HG03432 (cell line): ENCODE data around the gene PARD6B.
"Not testable (repeated sequence)": the region's sequence is repeated elsewhere in the genome, so short reads cannot be mapped to it uniquely, and the experiment has no call there.

ENCODE experiments used
- ATAC-seq: cut with Tn5 transposase; IDR thresholded peaks from one replicate; pipeline ENCODE4 v1.9.1; 2021; ENCODE audit warnings: mild to moderate bottlenecking, moderate library complexity; ENCODE audit not compliant: unreplicated experiment

PARD6B gene

DNA sequence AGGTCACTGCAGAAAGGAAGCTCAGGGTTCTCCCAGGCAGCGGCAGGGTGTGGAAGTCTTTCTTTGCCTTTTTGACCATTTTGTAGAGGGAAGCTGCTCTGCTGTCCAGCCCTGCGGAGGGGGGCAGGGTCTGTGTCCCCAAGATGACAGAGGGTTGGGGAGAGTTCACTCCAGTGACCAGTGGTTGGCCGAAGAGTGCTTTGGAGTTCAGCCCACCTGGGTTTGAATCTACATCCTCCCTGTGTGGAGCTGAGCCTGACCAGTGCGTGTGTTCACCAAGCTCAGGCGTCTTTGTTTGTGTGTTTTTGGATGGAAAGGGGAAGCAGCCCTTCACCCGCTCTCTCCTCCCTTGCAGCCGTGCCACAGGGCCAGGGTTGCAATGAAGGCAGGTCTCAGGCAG is 37.6 kb downstream of the PARD6B start:
- ATAC-seq = not testable (repeated sequence)

- not testable (repeated sequence) for ATAC-seq
Observed at GRCh38 chr20:50769551-50770085, 38.2 kb downstream of the PARD6B start.

DNA sequence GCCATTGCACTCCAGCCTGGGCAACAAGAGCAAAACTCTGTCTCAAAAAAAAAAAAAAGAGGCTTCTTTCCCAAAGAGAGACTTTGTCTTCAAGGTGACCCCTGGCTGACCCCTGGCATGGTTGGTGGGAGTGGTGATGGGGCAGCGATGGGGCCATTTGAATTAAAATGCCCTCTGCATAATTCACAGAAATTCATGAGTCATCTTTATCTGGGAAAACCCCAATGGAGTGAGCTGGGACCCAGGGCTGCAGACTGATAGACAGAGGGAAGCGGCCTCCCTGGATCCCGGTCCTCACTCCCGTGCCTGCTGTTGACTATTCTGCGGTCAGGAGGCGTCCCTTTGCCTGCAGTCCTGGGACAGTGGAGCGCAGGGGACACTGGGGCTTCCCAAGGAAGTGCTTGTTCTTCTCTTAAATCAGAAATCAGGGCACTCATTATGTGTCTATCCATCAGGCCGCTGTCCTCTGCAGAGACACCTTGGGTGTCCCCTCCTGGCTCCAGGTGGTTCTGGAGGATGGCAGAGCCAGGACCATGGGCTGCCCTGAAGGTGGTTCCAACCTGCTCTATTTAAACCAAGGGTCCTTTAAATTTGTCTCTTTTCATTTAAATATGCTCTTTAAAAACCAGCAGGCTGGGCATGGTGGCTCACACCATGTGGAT is 40.2 kb downstream of the PARD6B start:
- ATAC-seq = not testable (repeated sequence)

DNA sequence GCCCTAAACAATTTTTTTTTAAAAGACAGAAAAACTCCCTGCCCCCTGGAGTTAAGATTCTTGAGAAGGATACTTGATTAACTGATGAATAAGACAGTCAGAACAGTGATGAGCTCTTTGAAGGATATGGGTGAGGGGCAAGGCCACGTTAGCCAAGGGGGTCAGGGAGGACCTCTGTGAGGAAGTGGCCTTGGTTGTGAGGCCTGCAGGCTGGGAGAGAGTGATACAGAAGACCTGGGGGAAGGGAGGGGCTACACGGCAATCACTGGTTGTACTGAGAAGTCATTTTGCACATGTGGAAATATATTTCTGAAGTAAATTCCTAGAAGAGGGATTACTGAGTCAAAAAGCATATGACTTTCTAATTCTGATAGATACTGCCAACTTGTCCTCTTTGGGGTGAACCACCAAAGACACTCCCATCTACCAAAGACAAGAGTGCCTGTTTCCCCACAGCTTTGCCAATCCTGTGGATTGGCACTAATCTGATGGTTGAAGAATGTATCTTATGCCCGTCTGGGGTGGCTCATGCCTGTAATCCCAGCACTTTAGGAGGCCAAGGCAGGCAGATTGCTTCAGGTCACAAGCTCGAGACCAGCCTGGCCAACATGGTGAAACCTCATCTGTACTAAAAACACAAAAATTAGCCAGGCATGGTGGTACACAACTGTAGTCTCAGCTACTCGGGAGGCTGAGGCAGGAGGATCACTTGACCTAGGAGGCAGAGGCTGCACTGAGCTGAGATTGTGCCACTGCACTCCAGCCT is 41.2 kb downstream of the PARD6B start:
- no peak for ATAC-seq

- no peak for ATAC-seq
Observed at GRCh38 chr20:50774515-50774914, 43.1 kb downstream of the PARD6B start.

- ATAC-seq = no peak
Observed at GRCh38 chr20:50776122-50776817, 44.9 kb downstream of the PARD6B start.

DNA sequence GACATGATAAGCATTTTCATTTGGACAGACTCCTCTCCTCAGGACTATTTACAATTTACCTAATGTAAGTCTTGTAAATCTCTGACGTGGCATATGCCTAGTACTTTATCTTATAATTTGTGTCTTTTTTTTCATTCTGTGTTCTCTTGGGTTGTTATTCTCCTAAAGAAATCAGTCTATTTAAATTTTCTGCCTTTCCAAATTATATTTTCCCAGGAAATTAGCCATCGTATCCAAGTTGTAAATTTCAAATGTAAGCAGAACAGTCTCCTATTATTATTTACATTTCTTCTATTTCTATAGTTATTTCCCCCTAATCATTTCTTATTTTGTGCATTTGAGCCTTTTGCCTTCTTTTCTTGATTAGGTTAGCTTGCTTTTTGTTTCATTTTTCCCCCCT is 46.0 kb downstream of the PARD6B start:
- no peak for ATAC-seq

DNA sequence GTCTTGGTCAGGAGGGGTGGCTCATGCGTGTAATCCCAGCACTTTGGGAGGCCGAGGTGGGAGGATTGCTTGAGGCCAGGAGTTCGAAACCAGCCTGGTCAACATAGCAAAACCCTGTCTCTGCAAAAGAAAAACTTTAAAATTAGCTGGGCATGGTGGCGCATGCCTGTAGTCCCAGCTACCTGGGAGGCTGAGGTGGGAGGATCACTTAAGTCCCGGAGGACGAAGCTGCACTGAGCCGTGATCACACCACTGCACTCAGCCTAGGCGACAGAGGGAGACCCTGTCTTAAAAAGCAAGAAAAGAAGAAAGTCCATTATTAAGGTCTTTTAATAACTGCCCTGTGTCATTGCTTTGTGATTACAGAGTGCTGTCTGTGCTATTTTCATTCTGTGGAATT is 47.6 kb downstream of the PARD6B start:
- not testable (repeated sequence) for ATAC-seq

DNA sequence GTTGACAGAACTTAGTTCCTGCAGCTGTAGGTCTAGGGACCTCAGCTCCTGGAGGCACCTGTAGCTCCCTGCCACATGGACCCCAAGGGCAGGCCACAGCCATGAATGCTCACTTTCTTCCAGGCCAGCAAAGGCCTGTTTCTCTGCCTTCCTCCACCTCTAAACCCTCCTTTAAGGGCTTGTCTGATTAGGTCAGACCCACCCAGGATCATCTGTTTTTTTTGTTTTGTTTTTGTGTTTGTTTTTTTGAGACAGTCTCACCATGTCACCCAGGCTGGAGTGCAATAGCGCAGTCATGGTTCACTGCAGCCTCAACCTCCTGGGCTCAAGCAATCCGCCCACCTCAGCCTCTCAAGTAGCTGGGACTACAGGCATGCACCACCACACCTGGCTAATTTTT is 52.0 kb downstream of the PARD6B start:
- no peak for ATAC-seq

- ATAC-seq = no peak
Observed at GRCh38 chr20:50783903-50784302, 52.5 kb downstream of the PARD6B start.

DNA sequence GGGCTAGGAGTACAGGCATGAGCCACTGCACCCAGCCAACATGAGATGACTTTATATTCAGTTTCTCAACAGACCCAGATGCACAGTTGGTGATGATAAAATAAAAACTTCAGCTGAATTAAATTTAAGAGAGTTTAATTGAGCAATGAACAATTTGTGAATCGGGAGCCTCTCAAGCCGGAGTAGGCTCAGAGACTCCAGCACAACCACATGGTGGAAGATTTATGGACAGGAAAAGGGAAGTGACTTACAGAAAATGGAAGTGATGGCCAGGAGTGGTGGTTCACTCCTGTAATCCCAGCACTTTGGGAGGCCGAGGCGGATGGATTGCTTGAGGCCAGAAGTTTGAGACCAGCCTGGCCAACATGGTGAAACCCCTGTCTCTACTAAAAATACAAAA is 53.1 kb downstream of the PARD6B start:
- no peak for ATAC-seq

DNA sequence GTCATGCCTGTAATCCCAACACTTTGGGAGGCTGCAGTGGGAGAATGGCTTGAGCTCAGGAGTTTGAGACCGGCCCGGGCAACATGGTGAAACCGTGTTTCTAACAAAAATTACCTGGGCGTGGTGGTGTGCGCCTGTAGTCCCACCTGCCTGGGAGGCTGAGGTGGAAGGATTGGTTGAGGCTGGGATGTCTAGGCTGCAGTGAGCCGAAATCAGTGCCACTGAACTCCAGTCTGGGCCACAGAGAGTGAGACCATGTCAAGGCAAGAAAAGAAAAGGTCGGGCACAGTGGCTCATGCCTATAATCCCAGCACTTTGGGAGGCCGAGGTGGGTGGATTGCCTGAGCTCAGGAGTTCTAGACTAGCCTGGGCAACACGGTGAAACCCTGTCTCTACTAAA is 55.3 kb downstream of the PARD6B start:
- ATAC-seq = no peak

- ATAC-seq = no peak
Observed at GRCh38 chr20:50787181-50787580, 55.8 kb downstream of the PARD6B start.

DNA sequence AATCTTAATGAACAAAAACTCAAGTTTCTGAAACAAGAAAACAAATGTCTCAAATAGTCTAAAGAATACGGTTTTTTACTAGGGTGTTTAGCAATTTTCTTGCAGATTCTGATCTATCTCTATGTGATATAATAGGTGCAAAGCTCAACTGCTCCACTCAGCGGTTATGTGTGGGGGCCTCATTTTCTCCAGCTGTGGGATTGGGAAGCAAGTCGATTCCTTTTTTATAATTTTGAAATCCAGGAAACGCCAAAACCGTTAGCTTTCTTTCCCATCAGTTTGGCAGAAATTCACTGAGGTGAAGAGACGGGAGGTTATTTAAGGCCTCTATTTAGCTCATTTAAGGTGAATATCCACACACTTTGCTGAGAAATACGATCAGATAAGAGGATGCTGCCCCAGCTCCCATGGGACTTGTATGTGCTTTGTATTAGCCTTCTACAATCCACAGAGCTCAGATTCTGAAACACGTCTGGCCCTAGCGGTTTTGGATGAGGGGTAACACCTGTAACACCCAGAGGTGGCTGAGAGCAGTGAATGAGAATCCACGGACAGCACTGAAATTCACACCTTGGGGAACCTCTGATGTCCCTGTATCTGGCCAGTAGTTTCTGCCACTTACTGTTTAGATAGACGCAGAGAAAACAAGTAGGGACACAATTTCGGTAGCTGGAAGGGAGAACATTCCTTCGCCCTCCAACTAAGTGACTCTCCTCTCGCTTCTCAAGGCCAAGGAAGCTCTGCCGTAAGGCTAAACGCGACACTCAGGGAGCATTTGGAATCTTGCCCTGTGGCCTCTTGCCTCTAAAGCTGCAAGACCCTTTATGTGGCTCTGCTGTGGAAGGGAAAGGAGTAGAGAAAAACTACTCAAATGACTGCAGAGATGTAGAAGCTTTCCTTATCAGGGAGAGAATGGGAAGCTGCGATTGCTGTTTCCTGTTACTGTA is 56.9 kb downstream of the PARD6B start:
- ATAC-seq = no peak

GRCh38 chr20:50789968-50790650 is 58.7 kb downstream of the PARD6B start:
- no peak for ATAC-seq

DNA sequence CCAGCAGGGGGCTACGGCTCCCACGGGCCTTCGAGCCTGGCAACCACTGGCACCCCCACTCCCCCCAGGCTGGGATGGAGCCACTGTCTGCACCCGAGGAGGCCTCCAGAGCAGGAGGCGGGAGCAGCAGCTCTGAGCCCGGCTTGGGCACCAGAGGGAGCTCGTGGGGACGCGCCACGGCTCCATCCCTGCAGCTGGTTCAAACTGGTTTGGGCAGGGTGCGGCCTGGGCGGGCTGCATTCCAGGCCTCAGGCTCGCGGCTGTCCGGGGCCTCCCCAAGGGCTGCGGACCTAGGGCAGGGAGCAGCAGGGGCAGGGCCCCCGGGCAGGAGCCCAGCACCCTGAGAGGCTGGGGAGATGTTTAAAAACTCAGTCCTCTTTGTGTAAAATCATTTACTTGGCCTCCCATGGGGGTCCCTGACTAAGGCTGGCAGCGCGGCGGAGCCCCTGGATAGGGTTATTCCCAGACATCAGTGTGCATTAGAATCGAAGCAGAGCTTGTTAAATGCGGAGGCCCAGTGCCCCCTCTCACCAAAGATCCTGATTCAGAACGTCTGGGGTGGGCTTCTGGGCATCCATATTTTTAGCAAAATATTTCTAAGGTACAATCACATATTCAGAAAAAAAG is 59.4 kb downstream of the PARD6B start:
- ATAC-seq = peak; percentile 72

DNA sequence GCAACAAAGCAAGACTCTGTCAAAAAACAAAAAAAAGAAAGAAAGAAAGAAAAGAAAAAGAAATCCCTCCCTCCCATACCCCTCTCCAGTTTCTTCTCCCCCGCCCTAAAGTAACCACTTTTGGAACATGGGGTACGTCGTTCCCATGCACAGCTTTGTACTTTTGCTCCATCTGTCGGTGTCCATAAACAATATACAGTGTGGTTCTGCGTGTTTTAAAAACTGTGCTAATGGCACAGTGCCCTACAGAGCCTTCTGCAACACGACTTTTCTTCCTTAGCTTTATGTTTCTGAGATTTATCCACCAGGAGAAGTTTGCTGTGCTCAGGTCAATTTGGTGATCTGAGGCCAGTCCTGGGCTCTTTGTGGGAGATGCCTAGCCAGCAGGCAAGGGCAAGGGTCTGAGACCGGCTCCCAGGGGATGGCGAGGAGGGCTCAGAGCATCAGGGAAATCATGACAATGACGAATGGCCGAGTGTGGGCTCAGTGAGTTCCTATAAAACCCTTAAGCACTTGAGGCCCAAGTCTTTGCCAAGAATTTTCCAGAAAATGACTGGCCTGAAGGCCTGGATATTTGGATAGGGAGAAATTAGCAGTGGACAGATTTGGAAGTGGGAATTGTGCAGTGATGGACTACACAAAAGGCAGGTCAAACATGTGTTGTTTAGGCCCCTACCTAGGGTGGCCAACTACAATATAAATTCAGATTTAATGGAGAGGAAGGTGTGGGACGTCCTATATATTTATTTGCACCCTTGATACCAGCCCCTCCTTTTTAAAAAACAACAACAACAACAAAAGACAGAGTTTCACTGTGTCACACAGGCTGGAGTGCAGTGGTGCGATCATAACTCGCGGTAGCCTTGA is 61.6 kb downstream of the PARD6B start:
- ATAC-seq = no peak

DNA sequence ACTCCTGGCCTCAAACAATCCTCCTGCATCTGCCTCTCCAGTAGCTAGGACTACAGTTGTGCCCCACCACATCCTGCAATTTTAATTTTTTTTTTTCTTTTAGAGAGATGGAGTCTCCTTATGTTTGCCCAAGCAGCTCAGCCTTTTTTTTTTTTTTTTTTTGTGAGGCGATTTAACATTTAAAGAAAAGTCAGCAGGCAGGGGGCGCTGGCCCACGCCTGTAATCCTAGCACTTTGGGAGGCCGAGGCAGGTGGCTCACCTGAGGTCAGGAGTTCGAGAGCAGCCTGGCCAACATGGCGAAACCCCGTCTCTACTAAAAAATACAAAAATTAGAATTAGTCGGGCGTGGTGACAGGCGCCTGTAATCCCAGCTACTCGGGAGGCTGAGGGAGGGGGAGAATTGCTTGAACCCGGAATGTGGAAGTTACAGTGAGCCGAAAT is 62.2 kb downstream of the PARD6B start:
- not testable (repeated sequence) for ATAC-seq
